Loucy (cell line): ENCODE measurements around the gene RGMB.

ENCODE experiments used
- H2AFZ ChIP-seq: fragments of 200-600 bp; sonication (generic); 2 replicates; pipeline ENCODE4 v1.6.0; 2016; ENCODE audit warnings: antibody characterized with exemption, mild to moderate bottlenecking, low read length, moderate library complexity
- H3F3A ChIP-seq: fragments of 200-600 bp; 2 replicates; pipeline ENCODE4 v1.6.0; 2016; ENCODE audit warnings: antibody characterized with exemption, low read depth, mild to moderate bottlenecking
- H3K27me3 ChIP-seq: fragments of 200-600 bp; sonication (generic); 2 replicates; pipeline ENCODE4 v1.6.1; 2014; ENCODE audit warnings: low read length, mild to moderate bottlenecking; ENCODE audit not compliant: insufficient read depth, poor library complexity, severe bottlenecking
- H3K36me3 ChIP-seq: fragments of 200-600 bp; sonication (generic); 2 replicates; pipeline ENCODE4 v1.6.1; 2016; ENCODE audit warnings: low read length; ENCODE audit not compliant: insufficient read depth
- H3K4me1 ChIP-seq: fragments of 200-600 bp; sonication (generic); 2 replicates; pipeline ENCODE4 v1.5.1; 2014; ENCODE audit warnings: low read length, mild to moderate bottlenecking; ENCODE audit not compliant: insufficient read depth, poor library complexity, severe bottlenecking
- H3K4me2 ChIP-seq: fragments of 200-600 bp; sonication (generic); 2 replicates; pipeline ENCODE4 v1.6.0; 2014; ENCODE audit warnings: antibody characterized with exemption, low read length, low read depth, mild to moderate bottlenecking; ENCODE audit not compliant: poor library complexity, severe bottlenecking
- H3K4me3 ChIP-seq: fragments of 200-600 bp; sonication (generic); 2 replicates; pipeline ENCODE4 v1.5.1; 2014; ENCODE audit warnings: low read length, mild to moderate bottlenecking, mixed read lengths; ENCODE audit not compliant: poor library complexity, severe bottlenecking
- H3K79me2 ChIP-seq: fragments of 200-600 bp; sonication (generic); 2 replicates; pipeline ENCODE4 v1.6.1; 2014; ENCODE audit warnings: low read length; ENCODE audit not compliant: insufficient read depth
- H3K9ac ChIP-seq: fragments of 200-600 bp; sonication (generic); 2 replicates; pipeline ENCODE4 v1.6.0; 2014; ENCODE audit warnings: mild to moderate bottlenecking, low read depth, low read length, moderate library complexity; ENCODE audit not compliant: poor library complexity, severe bottlenecking
- H3K9me2 ChIP-seq: fragments of 200-600 bp; sonication (generic); replicated peaks from 2 replicates; pipeline ENCODE4 v1.6.1; 2016; ENCODE audit warnings: low read depth, low read length, mixed read lengths
- H3K9me3 ChIP-seq: fragments of 200-600 bp; sonication (generic); 2 replicates; pipeline ENCODE4 v1.6.1; 2014; ENCODE audit warnings: mild to moderate bottlenecking, antibody characterized with exemption, low read length, low read depth; ENCODE audit not compliant: insufficient read depth
- H4K20me1 ChIP-seq: fragments of 200-600 bp; sonication (generic); 2 replicates; pipeline ENCODE4 v1.6.0; 2014; ENCODE audit warnings: antibody characterized with exemption, low read length, mild to moderate bottlenecking; ENCODE audit not compliant: insufficient read depth, poor library complexity, severe bottlenecking
- CTCF ChIP-seq: fragments of 200-600 bp; sonication (generic); conservative IDR thresholded peaks from 2 replicates; pipeline ENCODE4 v1.5.1; 2014; ENCODE audit warnings: mild to moderate bottlenecking, antibody characterized with exemption, low read length
- EZH2phosphoT487 ChIP-seq: fragments of 200-600 bp; IDR thresholded peaks from 2 replicates; pipeline ENCODE4 v1.6.1; 2018; ENCODE audit warnings: antibody characterized with exemption, mild to moderate bottlenecking, moderate library complexity, borderline replicate concordance

Gene RGMB

GRCh38 chr5:98845878-98846277 lies 72.4 kb downstream of the RGMB start:
- H2AFZ ChIP-seq: no peak overlapping the region
- H4K20me1 ChIP-seq: no peaks in the 10 kb centered on the region
- no peaks in the 10 kb centered on the region for H3K9me2 ChIP-seq
- no peak overlapping the region for H3K9ac ChIP-seq
- H3F3A ChIP-seq: no peaks in the 10 kb centered on the region
- H3K36me3 ChIP-seq: no peaks in the 10 kb centered on the region
- H3K4me1 ChIP-seq: no peaks in the 10 kb centered on the region
- no peak overlapping the region for H3K4me2 ChIP-seq
- no peaks in the 10 kb centered on the region for H3K9me3 ChIP-seq
- no peaks in the 10 kb centered on the region for H3K79me2 ChIP-seq
- H3K4me3 ChIP-seq: no peak overlapping the region
- TF ChIP-seq CTCF (no peak), EZH2phosphoT487 (no peak)
- no peaks in the 10 kb centered on the region for H3K27me3 ChIP-seq
